ENCODE measurements around the gene CFAP74.

- no peak for TF ChIP-seq GATA3 (IDR thresholded peaks at IDR 0.05; ENCODE audit: low read depth, low read length)
- no peak for TF ChIP-seq GATA2 (IDR thresholded peaks at IDR 0.05; ENCODE audit: low read depth, low read length)
These were observed 25.5 kb downstream of the CFAP74 start for GRCh38 chr1:1978108-1978507.
